NCI-H1092 treated with DMSO at 0.1 percent for 48 hours (cell line): Measurements from ENCODE around the gene GPC6.
"Not testable (repeated sequence)": the region's sequence is repeated elsewhere in the genome, so short reads cannot be mapped to it uniquely, and the experiment has no call there.

Experiments
- DNase-seq: peaks from one replicate; lab custom pipeline; 2025; lab: John Stamatoyannopoulos, UW

The GPC6 gene

DNA sequence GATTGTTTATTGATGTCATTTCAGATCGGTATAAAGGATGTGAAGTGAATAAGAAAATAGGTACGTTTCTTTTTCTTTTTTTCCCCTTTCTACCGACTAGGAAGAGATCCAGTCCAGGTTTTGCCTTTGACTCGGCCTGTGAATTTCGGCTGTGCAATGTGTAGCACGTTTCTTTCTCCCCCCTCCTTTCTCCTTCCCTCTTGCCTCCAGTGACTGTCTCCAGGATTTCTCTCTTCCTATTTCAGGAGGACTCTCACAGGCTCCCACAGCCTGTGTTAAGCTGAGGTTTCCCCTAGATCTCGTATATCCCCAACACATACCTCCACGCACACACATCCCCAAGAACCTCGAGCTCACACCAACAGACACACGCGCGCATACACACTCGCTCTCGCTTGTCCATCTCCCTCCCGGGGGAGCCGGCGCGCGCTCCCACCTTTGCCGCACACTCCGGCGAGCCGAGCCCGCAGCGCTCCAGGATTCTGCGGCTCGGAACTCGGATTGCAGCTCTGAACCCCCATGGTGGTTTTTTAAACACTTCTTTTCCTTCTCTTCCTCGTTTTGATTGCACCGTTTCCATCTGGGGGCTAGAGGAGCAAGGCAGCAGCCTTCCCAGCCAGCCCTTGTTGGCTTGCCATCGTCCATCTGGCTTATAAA lies at the start of gene GPC6:
Gene GPC6, plus strand, starts transcription at position 185 of the 657 bp plus-strand sequence.
- peak; percentile 98 for DNase-seq

DNA sequence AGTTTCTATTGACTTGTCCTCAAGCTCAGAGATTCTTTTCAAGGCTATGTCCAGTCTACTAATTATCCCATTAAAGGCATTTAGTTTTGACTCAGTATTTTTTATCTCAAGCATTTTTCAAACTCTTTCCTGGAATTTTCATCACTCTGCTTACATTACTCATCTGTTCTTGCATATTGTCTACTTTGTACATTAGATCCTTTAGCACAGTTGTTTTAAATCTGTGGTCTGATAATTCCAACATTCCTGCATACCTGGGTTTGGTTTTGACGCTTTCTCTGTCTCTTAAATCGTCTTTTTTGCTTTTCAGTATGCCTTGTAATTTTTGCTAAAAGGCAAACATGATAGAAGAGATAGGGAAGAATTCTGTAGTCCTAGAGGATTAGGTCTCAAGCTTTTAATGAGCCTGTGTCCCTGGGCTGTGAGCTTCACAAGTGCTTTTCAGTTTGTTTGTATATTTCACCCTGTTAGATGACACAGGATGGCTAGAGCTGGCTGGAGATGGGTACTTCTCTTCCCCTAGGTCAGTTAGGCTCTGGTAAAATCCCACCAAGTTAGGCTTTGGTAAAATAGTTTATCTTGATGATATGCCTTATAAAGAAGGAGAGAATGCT lies 46.1 kb upstream of the GPC6 start:
- DNase-seq: no peak

DNA sequence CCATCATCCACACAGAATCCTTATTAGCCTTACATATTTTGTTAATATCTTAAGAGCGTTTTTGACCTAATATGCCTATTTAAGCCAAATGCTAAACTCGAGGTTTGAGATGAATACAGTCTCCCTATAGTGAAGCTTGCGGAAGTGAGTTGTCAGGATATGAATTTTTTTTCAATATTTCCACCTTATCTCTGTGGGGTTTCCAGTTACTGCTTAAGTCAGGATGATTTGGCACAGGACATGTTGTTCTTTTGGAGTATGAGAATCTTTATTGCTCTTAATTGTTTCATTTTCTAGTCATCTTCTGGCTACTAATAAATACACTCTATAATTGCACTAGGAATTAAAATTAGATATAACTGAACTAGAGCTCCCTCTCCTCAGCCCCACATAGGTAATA lies 44.2 kb upstream of the GPC6 start:
- no peak for DNase-seq

DNA sequence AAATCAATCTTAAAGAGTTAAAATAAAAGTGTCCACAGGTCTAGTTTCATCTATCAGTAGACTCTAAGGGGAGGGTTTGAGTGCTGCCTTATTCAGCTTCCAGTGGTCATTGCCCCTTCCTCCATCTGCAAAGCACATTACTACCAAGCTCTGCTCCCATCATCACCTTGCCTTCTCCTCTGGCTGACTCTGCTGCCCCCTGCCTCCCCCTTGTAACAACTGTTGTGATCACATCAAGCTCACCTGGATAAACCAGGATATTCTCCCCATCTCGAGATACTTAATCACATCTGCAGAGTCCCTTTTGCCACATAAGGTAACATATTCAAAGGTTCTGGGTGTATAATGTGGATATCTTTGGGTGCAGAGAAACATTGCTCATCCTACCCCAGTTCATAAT lies 43.3 kb upstream of the GPC6 start:
- DNase-seq: no peak

DNA sequence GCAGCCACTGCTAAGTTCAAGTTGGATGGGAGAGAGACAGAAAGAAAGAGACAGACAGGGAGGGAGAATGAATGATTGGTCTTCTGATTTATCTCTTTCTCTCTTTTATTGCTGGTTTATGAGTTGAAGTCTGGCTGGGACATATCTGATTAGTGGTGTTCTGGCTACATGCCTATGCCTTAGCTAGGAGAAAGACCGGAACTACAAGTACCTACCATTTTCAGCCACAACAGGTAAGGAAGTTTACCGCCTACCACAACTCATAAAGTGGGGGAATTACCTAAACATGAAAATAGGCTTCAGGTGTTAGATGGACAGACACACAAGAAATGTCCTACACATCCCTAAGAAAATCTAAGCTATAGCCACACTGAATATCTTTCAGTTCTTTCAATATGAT lies 36.6 kb upstream of the GPC6 start:
- no peak for DNase-seq

DNA sequence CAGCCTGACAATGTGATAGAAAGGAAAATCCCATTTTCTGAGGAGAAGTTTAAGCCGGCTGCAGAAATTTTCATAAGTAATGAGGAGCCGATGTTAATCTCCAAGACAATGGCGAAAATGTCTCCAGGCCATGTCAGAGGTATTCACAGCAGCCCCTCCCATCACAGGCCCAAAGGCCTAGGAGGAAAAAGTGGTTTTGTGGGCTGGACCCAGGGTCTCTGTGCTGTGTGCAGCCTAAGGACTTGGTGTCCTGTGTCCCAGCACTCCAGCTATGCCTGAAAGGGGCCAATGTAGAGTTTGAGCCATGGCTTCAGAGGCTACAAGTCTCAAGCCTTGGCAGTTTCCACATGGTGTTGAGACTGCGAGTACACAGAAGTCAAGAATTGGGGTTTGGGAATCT lies 32.9 kb upstream of the GPC6 start:
- DNase-seq: no peak

DNA sequence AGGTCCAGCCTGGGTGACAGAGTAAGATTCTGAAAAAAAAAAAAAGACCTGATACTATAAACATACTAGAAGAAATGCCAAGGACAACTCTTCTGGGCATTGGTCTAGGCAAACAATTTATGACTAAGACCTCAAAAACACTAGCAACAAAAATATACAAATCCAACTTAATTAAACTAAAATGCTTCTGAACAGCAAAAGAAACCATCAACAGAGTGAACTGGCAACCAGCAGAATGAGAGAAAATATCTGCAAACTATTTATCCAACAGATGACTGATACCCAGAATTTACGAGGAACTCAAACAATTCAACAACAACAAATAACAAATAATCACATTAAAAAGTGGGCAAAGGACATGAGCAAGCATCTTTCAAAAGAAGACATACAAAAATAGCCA lies 26.8 kb upstream of the GPC6 start:
- no peak for DNase-seq

DNA sequence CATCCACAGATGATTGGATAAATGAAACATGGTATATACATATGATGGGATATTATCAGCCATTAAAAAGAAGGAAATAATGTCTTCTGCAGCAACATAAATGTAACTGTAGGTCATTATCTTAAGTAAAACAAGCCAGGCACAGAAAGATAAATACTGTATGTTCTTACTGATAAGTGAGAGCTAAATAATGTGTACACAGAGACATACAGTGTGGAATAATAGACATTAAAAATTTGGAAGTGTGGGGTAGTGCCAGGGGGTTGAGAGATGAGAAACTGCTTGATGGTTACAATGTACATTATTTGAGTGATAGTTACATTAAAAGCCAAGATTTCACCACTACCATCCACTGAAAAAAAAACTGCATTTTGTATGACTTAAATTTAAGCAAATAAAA lies 26.0 kb upstream of the GPC6 start:
- DNase-seq: no peak

DNA sequence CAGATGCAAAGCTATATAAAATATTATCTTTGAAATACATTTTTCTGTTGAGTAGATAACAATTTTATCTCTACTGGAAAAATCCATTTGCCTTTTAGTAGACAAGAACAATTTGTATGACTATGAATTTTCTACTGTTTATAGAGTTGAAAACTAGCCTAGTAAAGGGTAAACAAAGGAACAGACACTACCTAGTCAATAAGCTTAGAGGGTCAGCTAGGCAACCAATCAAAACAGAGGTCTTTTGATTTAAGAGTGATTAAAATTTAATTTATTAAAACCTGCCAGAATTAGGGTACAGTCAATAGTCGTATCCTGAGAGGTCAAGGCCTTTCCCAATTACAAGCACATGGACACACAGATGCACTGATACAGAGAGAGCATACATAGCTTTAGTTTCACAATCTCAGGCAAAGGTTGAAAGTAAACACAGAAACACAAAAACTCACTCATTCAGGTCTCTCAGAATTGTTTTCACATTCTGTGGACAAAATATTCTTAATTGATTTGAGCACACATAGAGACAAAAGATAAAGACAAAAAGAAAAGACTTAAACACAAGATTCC lies 24.5 kb upstream of the GPC6 start:
- DNase-seq: no peak

DNA sequence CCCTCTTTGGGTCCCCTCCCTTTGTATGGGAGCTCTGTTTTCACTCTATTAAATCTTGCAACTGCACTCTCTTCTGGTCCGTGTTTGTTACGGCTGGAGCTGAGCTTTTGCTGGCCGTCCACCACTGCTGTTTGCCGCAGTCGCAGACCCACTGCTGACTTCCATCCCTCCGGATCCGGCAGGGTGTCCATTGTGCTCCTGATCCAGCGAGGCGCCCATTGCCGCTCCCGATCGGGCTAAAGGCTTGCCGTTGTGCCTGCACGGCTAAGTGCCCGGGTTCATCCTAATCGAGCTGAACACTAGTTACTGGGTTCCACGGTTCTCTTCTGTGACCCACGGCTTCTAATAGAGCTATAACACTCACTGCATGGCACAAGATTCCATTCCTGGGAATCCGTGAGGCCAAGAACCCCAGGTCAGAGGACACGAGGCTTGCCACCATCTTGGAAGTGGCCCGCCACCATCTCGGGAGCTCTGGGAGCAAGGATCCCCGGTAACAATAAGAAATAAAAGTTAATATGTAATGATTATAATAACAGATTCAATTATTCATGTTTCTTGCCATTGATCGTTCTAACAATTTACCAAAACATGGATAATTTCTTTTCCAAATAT lies 19.7 kb upstream of the GPC6 start:
- DNase-seq: not testable (repeated sequence)

DNA sequence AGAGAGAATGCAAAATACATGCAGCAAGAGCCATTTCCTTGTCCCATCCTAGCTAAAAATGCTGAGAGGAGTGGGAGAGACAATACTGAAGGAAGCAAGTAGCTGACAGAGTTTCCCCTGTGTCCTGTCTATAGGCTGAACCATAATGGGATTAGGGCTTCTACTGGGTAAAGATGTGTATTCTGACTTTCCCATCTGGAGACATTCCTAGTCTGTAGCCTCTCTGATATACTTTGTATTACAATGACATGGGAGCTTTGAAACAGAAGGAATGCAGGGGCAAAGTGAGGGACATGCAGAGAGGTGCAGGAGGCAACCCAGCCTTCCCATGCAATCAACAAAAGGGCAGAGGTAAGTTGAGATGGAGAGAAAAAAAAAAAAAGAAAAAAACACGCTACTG lies 10.5 kb upstream of the GPC6 start:
- DNase-seq: no peak

DNA sequence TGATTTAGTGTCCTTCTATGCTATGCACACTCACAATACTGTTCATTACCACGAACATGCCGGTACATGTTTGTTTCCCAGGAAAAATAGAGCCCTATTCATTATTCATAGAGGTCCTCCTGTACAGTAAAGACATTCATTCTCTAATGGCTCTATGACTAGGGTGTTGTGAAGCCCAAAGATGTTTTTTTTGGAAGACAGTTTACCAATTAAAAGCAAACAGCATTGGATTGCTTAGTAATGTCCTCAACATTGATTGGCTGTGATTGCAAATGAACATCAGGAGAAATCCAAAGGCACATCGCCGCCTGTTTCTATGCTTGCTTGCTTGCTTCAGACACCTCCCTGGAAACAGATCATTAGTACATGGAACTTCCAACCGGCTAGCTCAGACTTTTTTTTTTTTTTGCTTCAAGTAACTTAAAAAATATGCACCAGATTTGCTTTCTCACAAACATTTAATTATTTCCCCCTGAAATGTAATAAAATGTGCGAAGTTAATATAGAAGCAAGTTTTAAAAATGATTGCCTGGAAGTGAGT lies 8.8 kb upstream of the GPC6 start:
- no peak for DNase-seq

DNA sequence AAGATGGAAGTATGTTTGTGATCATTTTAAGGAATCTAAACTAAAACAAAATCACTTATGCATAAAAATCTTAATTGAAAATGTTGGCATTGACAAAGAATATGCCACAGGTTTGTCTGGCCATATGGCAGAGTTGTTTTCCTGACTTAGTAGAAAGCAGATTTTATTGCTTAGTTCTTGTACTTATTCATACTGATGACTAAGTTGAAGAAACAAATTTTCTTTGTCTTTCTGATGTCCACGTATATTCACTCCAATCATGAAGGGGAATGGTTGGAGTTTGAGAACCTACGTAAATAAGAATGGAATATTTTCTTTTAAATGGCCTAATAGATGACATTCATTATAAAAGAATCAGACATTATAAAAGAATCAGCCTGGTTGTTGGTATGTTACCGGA lies 8.0 kb upstream of the GPC6 start:
- no peak for DNase-seq

DNA sequence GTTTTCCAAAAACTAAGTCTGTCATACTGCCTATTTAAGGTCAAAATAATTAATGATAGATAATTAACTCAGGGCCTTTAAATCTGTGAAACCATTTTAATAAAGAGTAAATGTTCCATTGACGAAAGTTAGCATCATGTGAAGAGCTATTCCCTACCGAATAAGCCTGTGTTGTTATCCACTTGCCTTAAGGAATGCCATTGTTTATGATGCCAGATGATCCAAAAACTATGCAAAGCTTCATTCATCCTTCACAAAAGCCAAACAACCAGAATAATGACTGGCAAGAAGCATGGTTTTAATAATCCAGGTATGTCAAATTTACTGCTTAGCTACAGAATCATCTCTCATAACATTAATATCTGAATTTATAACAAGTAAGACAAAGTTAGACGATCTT lies 6.5 kb upstream of the GPC6 start:
- DNase-seq: no peak

DNA sequence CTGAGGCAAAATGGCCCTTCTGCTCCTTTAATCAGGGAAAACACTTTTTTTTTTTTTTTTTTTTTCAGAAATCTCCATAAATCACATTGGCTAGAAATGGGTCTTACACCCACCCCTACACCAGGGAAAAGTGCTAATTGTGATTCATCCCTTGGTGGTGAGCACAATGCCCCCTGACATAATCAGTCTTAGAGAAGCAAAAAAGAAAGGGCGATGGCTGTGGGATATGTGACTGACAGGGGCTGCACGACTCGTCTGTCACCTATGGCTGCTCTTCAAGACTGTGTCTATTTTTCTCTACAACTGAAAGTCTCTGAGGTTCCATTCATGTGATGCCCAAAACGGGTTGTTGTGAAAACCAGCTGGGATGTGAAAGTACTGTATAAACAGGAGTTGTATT lies 3.6 kb upstream of the GPC6 start:
- no peak for DNase-seq

DNA sequence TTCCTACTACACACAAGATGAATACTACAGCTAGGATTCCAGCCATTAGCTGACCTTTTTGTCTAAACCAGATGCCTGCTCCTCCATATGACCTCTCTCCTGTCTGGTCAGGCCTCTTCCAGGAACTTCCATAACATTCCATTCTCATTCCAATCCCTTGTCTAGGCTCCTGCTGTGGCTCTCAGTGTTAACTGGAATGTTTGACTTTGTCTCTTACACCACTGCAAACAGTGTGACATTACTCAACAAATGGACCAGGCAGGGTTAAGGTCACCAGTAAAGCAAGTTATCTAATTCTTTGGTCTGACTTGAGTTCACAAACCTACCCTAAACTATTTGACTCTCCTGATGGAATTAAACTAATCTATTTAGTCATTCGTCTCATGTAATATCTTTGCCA lies 2.1 kb upstream of the GPC6 start:
- DNase-seq: no peak

DNA sequence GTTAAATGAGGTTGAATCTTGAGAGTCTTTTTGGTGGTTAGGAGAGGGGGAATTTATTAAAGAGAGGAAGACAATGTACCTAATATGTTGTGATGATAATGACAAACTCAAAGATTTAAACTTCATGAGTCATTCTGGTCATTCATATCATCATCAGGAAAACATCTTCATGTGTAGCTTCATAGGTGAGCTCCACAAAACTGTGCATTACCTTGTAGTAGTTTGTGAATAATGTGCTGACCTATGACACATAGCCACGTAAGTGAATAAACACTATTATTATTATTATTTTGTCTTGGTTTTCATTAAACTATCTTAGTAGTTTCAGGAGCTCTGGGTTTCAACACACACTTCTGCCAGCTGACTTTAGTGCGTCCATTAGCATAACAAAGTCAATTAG lies 997 bp upstream of the GPC6 start:
- DNase-seq: no peak

DNA sequence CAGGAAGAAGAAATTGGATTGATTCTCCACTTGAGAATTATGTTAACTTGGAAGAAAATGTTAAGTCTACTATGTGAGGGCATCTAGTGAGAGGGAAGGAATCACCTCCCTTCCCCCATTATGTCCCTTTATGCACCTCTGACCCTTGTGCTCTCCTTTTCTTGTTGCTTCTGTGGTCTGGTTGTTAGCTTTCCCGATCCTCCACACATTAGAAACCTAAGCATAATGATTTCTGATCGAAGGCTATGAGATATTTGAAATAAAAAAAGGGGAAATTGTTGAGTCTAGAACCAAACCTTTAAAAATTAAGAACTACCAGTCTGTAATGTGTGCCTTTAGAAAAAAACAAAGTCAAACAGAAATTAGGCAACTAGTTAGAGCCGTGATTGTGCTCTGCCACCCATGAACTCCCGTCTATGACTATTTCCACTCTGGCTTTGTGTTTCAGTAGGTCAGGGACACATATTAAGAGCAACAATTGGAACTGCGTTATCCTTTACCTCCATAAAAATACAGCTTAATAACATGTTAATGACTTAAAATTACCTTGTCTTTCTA lies 463 bp upstream of the GPC6 start:
- no peak for DNase-seq

DNA sequence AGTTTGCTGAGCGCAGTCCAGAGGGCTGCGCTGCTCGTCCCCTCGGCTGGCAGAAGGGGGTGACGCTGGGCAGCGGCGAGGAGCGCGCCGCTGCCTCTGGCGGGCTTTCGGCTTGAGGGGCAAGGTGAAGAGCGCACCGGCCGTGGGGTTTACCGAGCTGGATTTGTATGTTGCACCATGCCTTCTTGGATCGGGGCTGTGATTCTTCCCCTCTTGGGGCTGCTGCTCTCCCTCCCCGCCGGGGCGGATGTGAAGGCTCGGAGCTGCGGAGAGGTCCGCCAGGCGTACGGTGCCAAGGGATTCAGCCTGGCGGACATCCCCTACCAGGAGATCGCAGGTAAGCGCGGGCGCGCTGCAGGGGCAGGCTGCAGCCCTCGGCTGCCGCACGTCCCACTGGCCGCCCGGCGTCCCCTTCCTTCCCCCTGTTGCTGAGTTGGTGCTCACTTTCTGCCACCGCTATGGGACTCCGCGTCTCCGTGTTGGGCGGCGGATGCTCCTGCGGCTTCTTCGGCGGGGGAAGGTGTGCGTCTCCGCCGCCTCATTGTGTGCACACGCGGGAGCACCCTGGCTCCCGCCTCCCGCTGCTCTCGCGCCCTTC lies 772 bp downstream of the GPC6 start:
- peak; percentile 94 for DNase-seq

DNA sequence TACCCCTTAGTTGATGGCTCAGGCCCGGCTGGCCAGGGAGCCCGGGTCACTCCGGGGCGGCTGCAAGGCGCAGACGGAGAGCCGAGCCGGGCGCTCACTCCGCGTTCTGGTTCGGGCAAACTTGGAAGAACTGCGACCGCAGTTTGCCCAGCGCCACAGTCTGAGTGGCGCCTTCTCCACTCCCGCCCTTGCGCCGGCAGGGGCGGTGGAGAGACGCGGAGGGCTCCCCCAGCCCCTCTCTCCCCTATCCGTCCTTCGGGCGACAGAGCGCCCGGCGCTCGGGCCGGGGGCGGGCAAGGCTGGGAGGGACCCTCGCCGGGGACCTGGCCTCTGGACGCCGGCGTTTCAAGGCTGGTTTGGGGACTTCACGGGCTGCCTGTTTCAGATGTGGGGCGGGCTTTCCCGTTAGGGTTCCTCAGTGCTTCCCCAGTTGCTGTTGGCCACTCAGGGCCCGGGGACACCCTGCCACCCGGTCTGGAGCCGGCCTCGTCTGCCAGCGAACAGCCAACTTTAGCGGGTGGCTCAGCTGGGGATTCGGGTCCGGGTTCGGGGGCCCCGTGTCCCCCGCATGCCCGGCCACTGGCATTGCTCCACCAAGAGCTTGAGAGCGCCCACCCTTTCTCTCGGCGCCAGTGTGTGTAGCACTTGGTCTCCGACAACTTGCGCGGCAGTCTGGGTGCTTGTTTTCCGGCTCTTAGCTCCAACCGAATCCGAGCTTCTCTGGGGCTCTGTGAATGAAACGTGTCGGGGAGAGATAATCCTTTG lies 1.5 kb downstream of the GPC6 start:
- peak; percentile 92 for DNase-seq

DNA sequence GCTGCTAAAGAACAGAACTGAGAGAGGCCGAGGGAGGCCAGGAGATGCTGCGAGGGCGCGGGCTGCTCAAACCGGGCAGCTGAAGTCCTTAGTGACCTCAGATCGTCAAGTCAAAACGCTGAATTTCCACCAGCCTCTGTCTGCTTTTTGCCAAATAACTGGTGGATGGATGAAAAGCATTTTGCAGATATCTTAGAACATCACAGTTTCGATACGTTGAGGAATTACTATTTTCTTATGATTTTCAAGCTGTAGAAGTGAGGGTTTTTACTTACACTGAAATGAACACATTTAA lies 2.0 kb downstream of the GPC6 start:
- no peak for DNase-seq

DNA sequence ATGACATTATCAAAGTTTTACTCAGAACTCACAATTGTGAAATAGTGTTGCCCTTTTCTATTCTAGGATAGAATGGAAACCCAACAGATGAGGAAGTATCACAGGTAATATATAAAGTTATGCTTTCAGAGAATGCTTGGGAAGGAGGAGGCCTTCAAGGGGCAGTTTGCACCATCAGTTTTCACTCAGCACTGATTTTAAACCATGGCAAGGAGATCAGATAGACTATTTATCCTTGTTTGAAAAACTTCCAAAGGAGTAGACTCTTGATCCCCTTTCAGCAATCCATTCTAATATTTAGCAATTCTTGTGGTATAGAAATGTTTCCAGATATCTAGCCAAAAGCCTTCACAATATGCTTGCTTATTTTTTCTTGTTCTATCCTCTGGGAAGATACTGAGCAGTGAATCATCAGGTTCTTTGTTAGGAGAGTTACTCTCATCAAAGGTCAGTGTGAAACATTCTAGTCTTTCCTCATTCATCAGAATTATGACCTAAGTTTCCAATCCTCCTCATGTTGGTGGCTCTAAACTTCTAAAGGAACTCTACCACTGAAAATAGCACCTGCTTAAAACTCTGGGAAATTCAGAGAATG lies 3.8 kb downstream of the GPC6 start:
- DNase-seq: no peak
